HCT116 (cell line): Measurements from ENCODE around the gene CELF2. TPM values are rescaled to one million over a fixed set of nuclear protein-coding genes. Genes with fewer than 3 reads are reported as not detected.

Experiments
- ATAC-seq: fragments of 200-7000 bp; cut with Tn5 transposase; 2 replicates; pipeline ENCODE4 v1.9.1; 2020; ENCODE audit warnings: mild to moderate bottlenecking, moderate library complexity
- BruUV-seq: library from RNA; stranded (reverse); fragments of 400-500 nt; replicated peaks from 2 replicates; lab custom pipeline; 2021; lab: Mats Ljungman, UMichigan
- CTCF ChIA-PET: fragments of 300-600 bp; sonication (Branson Sonifier 250); formaldehyde crosslinking; loops from one replicate; lab custom pipeline; 2021; ENCODE audit warnings: antibody characterized with exemption; lab: Charles Lee
- POLR2A ChIA-PET: fragments of 300-600, 350-600 bp; sonication (Branson Sonifier 250); formaldehyde crosslinking; loops from one replicate; lab custom pipeline; 2021; ENCODE audit warnings: antibody characterized with exemption; lab: Charles Lee
- RAD21 ChIA-PET, 2 experiments: fragments of 300-600 bp; sonication (Branson Sonifier 250); formaldehyde crosslinking; loops; one replicate each; lab custom pipeline; 2023; ENCODE audit warnings: low total read pairs in 2 of 2; ENCODE audit not compliant: uncharacterized antibody in 2 of 2, unreplicated experiment in 2 of 2, low non-redundant PET in 1 of 2; lab: Charles Lee
- DNase-seq: peaks from one replicate; pipeline ENCODE4 v3.0.0-alpha.2; 2010; ENCODE audit warnings: low read depth, low spot score
- H2AFZ ChIP-seq: fragments of 200-600 bp; shearing (Covaris generic), sonication (generic); 2 replicates; pipeline ENCODE4 v1.6.1; 2017; ENCODE audit warnings: low read depth, mixed run types, mixed read lengths, antibody characterized with exemption, low read length; ENCODE audit not compliant: poor library complexity, severe bottlenecking
- H3K27ac ChIP-seq: 2 replicates; pipeline ENCODE4 v1.5.1; 2012; ENCODE audit warnings: low read depth, low read length
- H3K27me3 ChIP-seq: fragments of 200-600 bp; sonication (generic); 2 replicates; pipeline ENCODE4 v1.6.1; 2016; ENCODE audit warnings: mixed run types, low read length, mixed read lengths; ENCODE audit not compliant: insufficient read depth
- H3K36me3 ChIP-seq, 2 experiments: fragments of 200-500 bp in 1 of 2; fragments of 200-600 bp in 1 of 2; sonication (Bioruptor generic) in 1 of 2; sonication (generic) in 1 of 2; 2 replicates each; pipeline versions ENCODE4 v1.5.1 to v1.6.1; 2014 to 2016; ENCODE audit warnings: low read length in 2 of 2, inconsistent platforms in 1 of 2, mixed read lengths in 1 of 2, mixed run types in 1 of 2; ENCODE audit not compliant: insufficient read depth in 2 of 2, control insufficient read depth in 1 of 2
- H3K4me1 ChIP-seq, 2 experiments: fragments of 200-600 bp in 1 of 2; sonication (generic) in 1 of 2; 2 replicates each; pipeline versions ENCODE4 v1.5.1 to v1.6.1; 2012 to 2017; ENCODE audit warnings: low read length in 2 of 2, inconsistent platforms in 1 of 2, mild to moderate bottlenecking in 1 of 2, mixed read lengths in 1 of 2, mixed run types in 1 of 2, moderate library complexity in 1 of 2; ENCODE audit not compliant: insufficient read depth in 2 of 2, control insufficient read depth in 1 of 2
- H3K4me2 ChIP-seq: fragments of 200-600 bp; sonication (generic); 2 replicates; pipeline ENCODE4 v1.6.1; 2017; ENCODE audit warnings: mixed run types, low read length, mixed read lengths
- H3K4me3 ChIP-seq, 2 experiments: fragments of 200-600 bp in 1 of 2; sonication (generic) in 1 of 2; replicated peaks in 1 of 2; 2 replicates each; pipeline ENCODE4 v1.5.1; 2011 to 2016; ENCODE audit warnings: low read length in 2 of 2, control low read depth in 1 of 2, low read depth in 1 of 2, mild to moderate bottlenecking in 1 of 2, mixed read lengths in 1 of 2, mixed run types in 1 of 2
- H3K79me2 ChIP-seq: fragments of 200-600 bp; sonication (generic); 2 replicates; pipeline ENCODE4 v1.6.1; 2017; ENCODE audit warnings: mild to moderate bottlenecking, mixed run types, low read length, moderate library complexity, mixed read lengths; ENCODE audit not compliant: insufficient read depth
- H3K9ac ChIP-seq: fragments of 200-600 bp; sonication (generic); 2 replicates; pipeline ENCODE4 v1.6.1; 2016; ENCODE audit warnings: low read length, mixed read lengths
- H3K9me2 ChIP-seq: fragments of 200-600 bp; sonication (generic), shearing (Covaris generic); 2 replicates; pipeline ENCODE4 v1.6.1; 2017; ENCODE audit warnings: mixed run types, mild to moderate bottlenecking, moderate library complexity; ENCODE audit not compliant: insufficient read depth
- H3K9me3 ChIP-seq, 2 experiments: fragments of 200-500 bp in 1 of 2; fragments of 200-600 bp in 1 of 2; sonication (Bioruptor generic) in 1 of 2; sonication (generic) in 1 of 2; 2 replicates each; pipeline ENCODE4 v1.6.1; 2014 to 2017; ENCODE audit warnings: low read length in 2 of 2, mixed read lengths in 2 of 2, inconsistent platforms in 1 of 2, low read depth in 1 of 2, mild to moderate bottlenecking in 1 of 2, mixed run types in 1 of 2, moderate library complexity in 1 of 2; ENCODE audit not compliant: control insufficient read depth in 1 of 2, insufficient read depth in 1 of 2
- H4K20me1 ChIP-seq: fragments of 200-600 bp; sonication (generic), shearing (Covaris generic); 2 replicates; pipeline ENCODE4 v1.6.1; 2017; ENCODE audit warnings: mixed run types, mild to moderate bottlenecking, moderate library complexity; ENCODE audit not compliant: insufficient read depth
- ATF3 ChIP-seq: IDR thresholded peaks from 2 replicates; pipeline ENCODE4 v1.6.1; 2012
- CTCF ChIP-seq, 3 experiments: fragments of 200-600 bp in 1 of 3; sonication (generic) in 1 of 3; IDR thresholded peaks in 2 of 3; conservative IDR thresholded peaks in 1 of 3; 2 replicates each; pipeline ENCODE4 v1.5.1; 2012 to 2017; ENCODE audit warnings: low read depth in 2 of 3, low read length in 2 of 3, antibody characterized with exemption in 1 of 3, borderline replicate concordance in 1 of 3, control low read depth in 1 of 3, mild to moderate bottlenecking in 1 of 3, mixed read lengths in 1 of 3, mixed run types in 1 of 3, moderate library complexity in 1 of 3; ENCODE audit not compliant: insufficient read depth in 1 of 3
- EZH2 ChIP-seq: fragments of 200-600 bp; sonication (generic); IDR thresholded peaks from 2 replicates; pipeline ENCODE4 v1.6.1; 2017; ENCODE audit warnings: antibody characterized with exemption, mixed run types
- EZH2phosphoT487 ChIP-seq: fragments of 200-600 bp; IDR thresholded peaks from 2 replicates; pipeline ENCODE4 v1.6.1; 2018; ENCODE audit warnings: antibody characterized with exemption, borderline replicate concordance
- FOSL1 ChIP-seq: IDR thresholded peaks from 2 replicates; pipeline ENCODE4 v1.6.1; 2012; ENCODE audit warnings: low read depth
- POLR2A ChIP-seq: IDR thresholded peaks from 2 replicates; pipeline ENCODE4 v1.7.0; 2011; ENCODE audit warnings: borderline replicate concordance; ENCODE audit not compliant: insufficient read depth, insufficient read length; ENCODE audit errors: extremely low read depth
- POLR2AphosphoS5 ChIP-seq: IDR thresholded peaks from 2 replicates; pipeline ENCODE4 v1.6.1; 2011; ENCODE audit warnings: mild to moderate bottlenecking, low read depth, low read length, moderate library complexity
- RAD21 ChIP-seq: IDR thresholded peaks from 2 replicates; pipeline ENCODE4 v1.6.1; 2012; ENCODE audit warnings: low read depth, mild to moderate bottlenecking
- SIN3A ChIP-seq: IDR thresholded peaks from 2 replicates; pipeline ENCODE4 v1.6.1; 2012; ENCODE audit warnings: low read depth
- SRF ChIP-seq: IDR thresholded peaks from 2 replicates; pipeline ENCODE4 v1.6.1; 2012; ENCODE audit warnings: low read depth
- TCF7L2 ChIP-seq: IDR thresholded peaks from 2 replicates; pipeline ENCODE4 v1.7.0; 2011; ENCODE audit warnings: borderline replicate concordance, inconsistent platforms; ENCODE audit not compliant: insufficient read depth, insufficient read length; ENCODE audit errors: extremely low read depth
- YY1 ChIP-seq: IDR thresholded peaks from 2 replicates; pipeline ENCODE4 v1.6.1; 2011; ENCODE audit warnings: low read length, low read depth, moderate library complexity, mild to moderate bottlenecking; ENCODE audit not compliant: insufficient replicate concordance; ENCODE audit errors: extremely low read depth
- ZFX ChIP-seq: fragments of 450-650 bp; IDR thresholded peaks from 2 replicates; pipeline ENCODE4 v1.6.1; 2017
- ZNF274 ChIP-seq: fragments of 200-500 bp; sonication (Bioruptor generic); IDR thresholded peaks from 2 replicates; pipeline ENCODE4 v1.6.1; 2014; ENCODE audit warnings: mild to moderate bottlenecking, low read depth, low read length, inconsistent platforms
- intact Hi-C: fragments of 100-400 bp; cut with micrococcal nuclease; formaldehyde crosslinking; loops from 2 replicates; pipeline ENCODE4 v1.10.0; 2022
- total RNA-seq: library from RNA; stranded (reverse); gene quantifications from one replicate; pipeline ENCODE4 v1.2.1, GENCODE V29; 2021; ENCODE audit not compliant: unreplicated experiment
- TF ChIP-seq, protein P1 (sequence below): IDR thresholded peaks from 2 replicates; pipeline ENCODE4 v1.6.1; 2012; ENCODE audit warnings: low read depth
- TF ChIP-seq, protein P2 (sequence below): IDR thresholded peaks from 2 replicates; pipeline ENCODE4 v1.6.1; 2012

Gene CELF2
- total RNA-seq, 1 experiment from 2014 or later = 0.66 TPM

- H3K36me3 ChIP-seq = no peaks in the 10 kb centered on the region
- intact Hi-C loops = no loop called here
- RAD21 ChIA-PET = no interaction called here
- no peak overlapping the region for H3K4me2 ChIP-seq
- ATAC-seq = no peak
- H3K9me2 ChIP-seq = no peaks in the 10 kb centered on the region
- H3K4me3 ChIP-seq = no peak overlapping the region
- no peak for DNase-seq
- TF ChIP-seq SRF = no peak
- no peak for TF ChIP-seq ZNF274
- no peak for TF ChIP-seq POLR2AphosphoS5
- TF ChIP-seq EZH2 = no peak
- TF ChIP-seq TCF7L2 = no peak
- TF ChIP-seq, protein P1, sequence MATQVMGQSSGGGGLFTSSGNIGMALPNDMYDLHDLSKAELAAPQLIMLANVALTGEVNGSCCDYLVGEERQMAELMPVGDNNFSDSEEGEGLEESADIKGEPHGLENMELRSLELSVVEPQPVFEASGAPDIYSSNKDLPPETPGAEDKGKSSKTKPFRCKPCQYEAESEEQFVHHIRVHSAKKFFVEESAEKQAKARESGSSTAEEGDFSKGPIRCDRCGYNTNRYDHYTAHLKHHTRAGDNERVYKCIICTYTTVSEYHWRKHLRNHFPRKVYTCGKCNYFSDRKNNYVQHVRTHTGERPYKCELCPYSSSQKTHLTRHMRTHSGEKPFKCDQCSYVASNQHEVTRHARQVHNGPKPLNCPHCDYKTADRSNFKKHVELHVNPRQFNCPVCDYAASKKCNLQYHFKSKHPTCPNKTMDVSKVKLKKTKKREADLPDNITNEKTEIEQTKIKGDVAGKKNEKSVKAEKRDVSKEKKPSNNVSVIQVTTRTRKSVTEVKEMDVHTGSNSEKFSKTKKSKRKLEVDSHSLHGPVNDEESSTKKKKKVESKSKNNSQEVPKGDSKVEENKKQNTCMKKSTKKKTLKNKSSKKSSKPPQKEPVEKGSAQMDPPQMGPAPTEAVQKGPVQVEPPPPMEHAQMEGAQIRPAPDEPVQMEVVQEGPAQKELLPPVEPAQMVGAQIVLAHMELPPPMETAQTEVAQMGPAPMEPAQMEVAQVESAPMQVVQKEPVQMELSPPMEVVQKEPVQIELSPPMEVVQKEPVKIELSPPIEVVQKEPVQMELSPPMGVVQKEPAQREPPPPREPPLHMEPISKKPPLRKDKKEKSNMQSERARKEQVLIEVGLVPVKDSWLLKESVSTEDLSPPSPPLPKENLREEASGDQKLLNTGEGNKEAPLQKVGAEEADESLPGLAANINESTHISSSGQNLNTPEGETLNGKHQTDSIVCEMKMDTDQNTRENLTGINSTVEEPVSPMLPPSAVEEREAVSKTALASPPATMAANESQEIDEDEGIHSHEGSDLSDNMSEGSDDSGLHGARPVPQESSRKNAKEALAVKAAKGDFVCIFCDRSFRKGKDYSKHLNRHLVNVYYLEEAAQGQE = no peak
- no peak for TF ChIP-seq EZH2phosphoT487
- no peak for TF ChIP-seq ZFX
- no peak for TF ChIP-seq RAD21
- no peak for TF ChIP-seq YY1
- no peak for TF ChIP-seq POLR2A
- no peak for TF ChIP-seq SIN3A
- TF ChIP-seq FOSL1 = no peak
- TF ChIP-seq, protein P2, sequence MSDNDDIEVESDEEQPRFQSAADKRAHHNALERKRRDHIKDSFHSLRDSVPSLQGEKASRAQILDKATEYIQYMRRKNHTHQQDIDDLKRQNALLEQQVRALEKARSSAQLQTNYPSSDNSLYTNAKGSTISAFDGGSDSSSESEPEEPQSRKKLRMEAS = no peak
- no peak for TF ChIP-seq CTCF (IDR thresholded peaks at IDR 0.05 in 2 of 3, conservative IDR thresholded peaks at IDR 0.05 in 1 of 3; ENCODE audit: borderline replicate concordance in 1 of 3, insufficient read depth in 1 of 3, low read depth in 2 of 3, low read length in 2 of 3)
- TF ChIP-seq ATF3 = no peak
- TF ChIP-seq, all 23 proteins: peak for 0
- Histone ChIP-seq H3K27ac (no peak overlapping the region), H3K79me2 (no peaks in the 10 kb centered on the region), H3K9me3 (peaks cover 0 to 21% of the 10 kb centered on the region in 2 experiments; a peak in 2 of 4 replicates), H3K27me3 (no peaks in the 10 kb centered on the region), H2AFZ (no peak overlapping the region), H3K9ac (no peak overlapping the region), H4K20me1 (no peaks in the 10 kb centered on the region), H3K4me1 (no peaks in the 10 kb centered on the region)
- no TSS peak for BruUV-seq
- ChIA-PET CTCF (no interaction called here), POLR2A (no interaction called here)
Measured at GRCh38 chr10:10976652-10977051, 41.0 kb upstream of the CELF2 start.
